Glomerular endothelial cell (primary cell): ENCODE data around the gene COG3. TPM values are rescaled to one million over a fixed set of nuclear protein-coding genes. Genes with fewer than 3 reads are reported as not detected.

Experiments
- DNase-seq: peaks from one replicate; pipeline ENCODE4 v3.0.0-alpha.2; 2011; ENCODE audit warnings: low read depth, low spot score; ENCODE audit errors: extremely low read depth
- total RNA-seq: library from RNA; depleted of rRNA; stranded (reverse); fragments of >200 nt; gene quantifications from 2 replicates; pipeline ENCODE4 v1.2.3, GENCODE V29; 2015

COG3 gene
- total RNA-seq, 1 donor from 2014 or later = 21.9 TPM

DNA sequence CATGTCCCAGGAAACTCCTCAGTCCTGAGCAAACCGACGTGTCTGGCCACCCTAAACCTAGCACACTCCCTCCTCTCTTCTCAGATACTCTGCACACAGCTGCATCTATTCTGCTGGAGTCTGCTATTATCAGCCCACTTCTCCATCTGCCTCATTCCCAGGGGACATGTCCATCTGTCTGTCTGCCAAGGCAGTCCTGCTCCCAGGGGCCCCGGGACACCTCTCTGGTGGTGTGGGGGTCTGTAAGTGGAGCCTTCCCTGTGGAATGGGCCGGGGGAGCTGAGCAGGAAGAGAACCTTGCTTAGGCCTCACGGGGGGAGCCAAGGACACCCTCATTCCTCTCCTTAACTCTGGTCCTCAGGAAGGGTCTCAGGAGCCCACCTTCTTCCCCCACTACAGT, 78.1 kb downstream of the COG3 start:
- no peak for DNase-seq

DNA sequence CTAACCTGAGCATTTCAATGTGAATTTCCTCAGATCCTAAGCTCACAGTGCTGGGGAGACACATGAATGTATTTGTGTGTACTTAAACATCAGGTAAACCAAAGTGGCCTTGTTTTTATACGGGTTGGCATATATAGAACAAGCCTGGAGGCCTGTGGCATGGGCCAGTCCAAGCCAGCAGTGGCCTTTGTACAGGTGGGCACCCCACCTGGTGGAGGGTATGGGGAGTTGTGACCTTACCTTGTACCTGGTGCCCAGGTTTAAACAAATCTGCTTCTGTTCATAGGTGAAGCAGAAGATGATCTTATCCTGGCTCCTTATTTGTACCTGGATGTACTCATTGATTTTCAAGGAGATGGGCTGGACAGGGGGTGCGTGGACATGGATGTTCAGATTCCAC, 79.8 kb downstream of the COG3 start:
- no peak for DNase-seq

DNA sequence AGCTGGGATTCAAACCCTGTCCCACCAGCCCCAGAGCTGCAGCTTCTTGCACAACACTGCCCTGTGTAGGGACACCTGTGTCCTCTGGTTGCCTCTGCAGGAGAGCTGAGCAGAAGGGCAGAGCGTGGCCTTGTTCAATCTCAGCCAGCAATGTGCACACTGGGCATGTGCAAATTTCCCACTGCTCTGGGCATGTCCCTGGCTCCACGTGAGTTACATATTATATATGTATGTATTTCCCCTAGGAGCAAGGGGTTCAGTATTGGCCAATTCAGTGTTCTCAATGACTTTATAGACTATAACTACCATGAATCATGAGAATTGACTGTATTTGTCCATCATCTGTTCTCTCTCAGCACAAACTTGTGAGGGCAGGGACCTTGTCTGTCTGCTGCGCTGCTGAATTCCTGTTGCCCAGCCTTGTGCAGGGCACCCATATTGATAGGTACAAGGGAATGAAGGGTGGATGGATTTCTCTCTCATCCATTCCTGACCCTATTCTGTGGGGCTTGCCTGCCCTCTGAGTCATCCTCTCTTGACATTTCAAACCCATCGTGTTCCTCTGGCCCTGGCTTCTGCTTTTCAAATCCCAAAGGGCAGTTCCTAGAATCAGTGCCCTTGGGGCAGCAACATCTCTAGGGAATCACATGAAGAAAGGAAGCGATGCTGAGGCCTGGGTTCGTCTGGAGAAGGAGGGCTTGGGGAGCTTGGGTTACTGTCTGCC, 81.1 kb downstream of the COG3 start:
- DNase-seq = no peak

DNA sequence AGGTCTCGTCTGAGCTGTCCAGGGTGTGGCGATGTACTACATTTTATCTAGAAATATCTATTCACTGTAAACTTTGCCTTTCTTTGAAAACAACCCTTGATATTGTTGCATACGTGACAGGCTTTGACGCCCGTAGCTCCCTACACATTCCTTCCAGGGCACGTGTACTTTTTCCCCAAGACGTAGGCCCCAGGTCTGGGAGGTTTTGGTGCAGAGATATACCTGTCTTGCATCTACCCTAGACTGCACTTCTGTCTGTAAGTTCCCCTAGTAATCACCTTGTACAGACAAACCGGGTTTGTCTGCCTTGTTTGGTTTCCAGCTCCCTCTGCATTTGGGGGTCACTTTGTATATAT, 81.6 kb downstream of the COG3 start:
- DNase-seq = no peak

- no peak for DNase-seq
Measured at GRCh38 chr13:45548281-45548680, 83.5 kb downstream of the COG3 start.

DNA sequence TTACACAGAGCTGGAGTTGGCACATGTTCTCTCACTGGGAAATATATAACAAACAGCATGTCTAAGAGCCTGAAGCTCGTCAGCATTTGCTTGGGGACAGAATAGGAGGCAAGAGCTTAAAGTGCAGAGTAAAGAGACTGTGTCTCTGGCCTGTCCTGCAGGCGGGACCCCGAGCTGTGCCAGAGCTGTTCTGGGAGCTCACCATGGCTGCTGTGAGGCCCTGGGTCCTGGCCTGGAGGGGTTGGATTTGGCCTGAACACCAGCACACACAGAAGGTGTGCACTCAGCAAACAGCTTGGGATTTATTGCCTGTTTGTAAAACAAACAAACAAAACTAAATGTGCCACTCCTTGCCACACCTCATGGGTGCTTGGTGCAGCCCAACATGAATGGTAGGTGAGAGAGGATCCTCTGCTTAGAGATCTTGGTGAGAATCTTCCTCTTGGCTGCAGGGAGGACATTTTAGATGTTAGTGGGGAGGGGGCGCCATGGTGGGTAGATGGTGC, 89.9 kb downstream of the COG3 start:
- DNase-seq = no peak

GRCh38 chr13:45564133-45564776, 99.5 kb downstream of the COG3 start:
- DNase-seq = no peak

GRCh38 chr13:45565331-45565730, 100.6 kb downstream of the COG3 start:
- DNase-seq = no peak

- DNase-seq = no peak
Measured at GRCh38 chr13:45575146-45575829, 110.5 kb downstream of the COG3 start.

- DNase-seq = no peak
Measured at GRCh38 chr13:45575830-45576180, 111.1 kb downstream of the COG3 start.

DNA sequence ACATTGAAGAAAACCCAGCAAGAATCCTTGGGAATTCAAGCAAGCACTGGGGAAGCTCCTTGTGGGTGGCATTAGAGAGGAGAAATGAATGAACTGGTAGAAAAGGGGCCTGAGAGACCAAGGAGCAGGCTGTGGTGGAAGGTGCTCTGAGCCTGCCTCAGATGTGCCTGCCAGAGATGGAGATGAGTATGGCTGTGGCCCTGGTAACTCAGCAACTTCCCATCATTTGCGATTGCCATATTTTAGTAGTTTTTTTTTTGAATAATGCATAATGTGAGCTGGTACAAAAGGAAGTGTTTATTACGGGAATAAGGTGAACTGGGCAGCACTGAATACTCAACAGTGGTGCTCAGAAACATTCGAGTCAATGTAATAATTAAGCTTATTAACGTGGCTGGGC, 111.7 kb downstream of the COG3 start:
- no peak for DNase-seq

DNA sequence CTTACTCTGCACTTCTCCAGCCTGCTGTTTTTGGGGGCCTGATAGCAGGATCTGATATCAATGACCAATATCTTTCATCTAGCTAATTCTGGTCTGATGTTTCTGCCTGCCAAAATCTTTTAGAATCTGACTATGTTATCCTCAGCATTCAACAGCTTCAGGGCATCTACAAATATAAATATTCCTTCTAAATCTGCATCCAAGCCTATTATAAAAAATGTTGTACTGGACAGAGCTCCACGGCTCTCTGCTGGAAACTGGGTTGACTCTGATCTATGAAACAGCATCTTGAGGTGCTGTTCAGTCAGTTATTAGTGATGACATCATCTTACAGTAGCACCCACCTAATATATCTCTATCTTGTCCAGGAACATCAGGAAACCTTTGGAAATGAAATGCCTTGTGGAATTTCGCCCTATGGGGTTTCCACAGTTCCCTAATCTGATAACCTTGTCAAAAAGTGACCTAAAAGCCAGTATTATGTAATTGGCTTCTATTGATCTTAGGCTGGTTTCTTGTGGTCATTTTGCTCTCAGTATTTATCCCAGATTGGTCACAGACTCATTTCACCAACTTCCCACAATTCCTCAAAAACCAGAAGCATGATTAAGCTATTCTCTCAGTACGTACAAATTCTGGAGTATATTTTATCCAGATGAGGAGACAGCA, 117.8 kb downstream of the COG3 start:
- DNase-seq = no peak

GRCh38 chr13:45584816-45585215, 120.1 kb downstream of the COG3 start:
- DNase-seq = no peak

Other genes with a start within 250 kb of the COG3 start
- 1,954 and 2,152 TPM in 2 replicates for gene TPT1, start 123.8 kb upstream of the COG3 start, total RNA-seq
- gene SLC25A30, start 46.6 kb upstream of the COG3 start, total RNA-seq = 10.5 and 15.9 TPM in 2 replicates
- gene ERICH6B, start 150.8 kb downstream of the COG3 start, total RNA-seq = not detected in 2 replicates
- not detected in 2 replicates for gene CBY2, start 237.4 kb downstream of the COG3 start, total RNA-seq